Measurements from ENCODE around the gene CLDN9.

Gene CLDN9

DNA sequence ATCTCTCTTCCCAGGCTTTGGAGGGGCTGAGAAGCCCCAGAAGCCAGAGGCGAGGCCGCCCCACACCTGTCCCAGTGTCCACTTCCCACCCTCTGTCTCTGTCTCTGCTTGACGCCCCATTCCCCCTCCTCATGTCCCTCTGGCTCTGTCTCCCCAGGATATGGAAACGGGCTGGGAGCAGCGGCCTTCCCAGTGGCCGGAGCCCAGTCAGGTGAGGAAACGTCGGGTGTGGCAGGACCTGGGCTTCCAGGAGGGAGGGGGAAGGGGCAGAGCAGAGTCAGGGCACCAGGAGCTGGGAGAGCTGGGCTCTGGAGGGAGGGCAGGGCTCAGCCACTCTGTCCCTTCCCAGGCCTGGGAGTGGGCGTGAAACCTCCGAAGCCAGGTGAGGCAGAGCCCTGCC is 21.8 kb upstream of the CLDN9 start:
- Histone ChIP-seq H3K27ac (no peak overlapping the region), H3K36me3 (no peaks in the 10 kb centered on the region), H3K4me1 (ENCODE audit: control insufficient read depth in 1 of 2, insufficient read depth in 1 of 2, low read depth in 1 of 2, low read length in 1 of 2) (no peaks in the 10 kb centered on the region), H3K9me3 (no peaks in the 10 kb centered on the region), H3K4me3 (ENCODE audit: low read depth in 1 of 2, low read length in 1 of 2) (no peak overlapping the region), H3K27me3 (peaks cover 13% of the 10 kb centered on the region)
- TF ChIP-seq, protein P1, sequence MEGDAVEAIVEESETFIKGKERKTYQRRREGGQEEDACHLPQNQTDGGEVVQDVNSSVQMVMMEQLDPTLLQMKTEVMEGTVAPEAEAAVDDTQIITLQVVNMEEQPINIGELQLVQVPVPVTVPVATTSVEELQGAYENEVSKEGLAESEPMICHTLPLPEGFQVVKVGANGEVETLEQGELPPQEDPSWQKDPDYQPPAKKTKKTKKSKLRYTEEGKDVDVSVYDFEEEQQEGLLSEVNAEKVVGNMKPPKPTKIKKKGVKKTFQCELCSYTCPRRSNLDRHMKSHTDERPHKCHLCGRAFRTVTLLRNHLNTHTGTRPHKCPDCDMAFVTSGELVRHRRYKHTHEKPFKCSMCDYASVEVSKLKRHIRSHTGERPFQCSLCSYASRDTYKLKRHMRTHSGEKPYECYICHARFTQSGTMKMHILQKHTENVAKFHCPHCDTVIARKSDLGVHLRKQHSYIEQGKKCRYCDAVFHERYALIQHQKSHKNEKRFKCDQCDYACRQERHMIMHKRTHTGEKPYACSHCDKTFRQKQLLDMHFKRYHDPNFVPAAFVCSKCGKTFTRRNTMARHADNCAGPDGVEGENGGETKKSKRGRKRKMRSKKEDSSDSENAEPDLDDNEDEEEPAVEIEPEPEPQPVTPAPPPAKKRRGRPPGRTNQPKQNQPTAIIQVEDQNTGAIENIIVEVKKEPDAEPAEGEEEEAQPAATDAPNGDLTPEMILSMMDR (IDR thresholded peaks at IDR 0.05) = no peak

DNA sequence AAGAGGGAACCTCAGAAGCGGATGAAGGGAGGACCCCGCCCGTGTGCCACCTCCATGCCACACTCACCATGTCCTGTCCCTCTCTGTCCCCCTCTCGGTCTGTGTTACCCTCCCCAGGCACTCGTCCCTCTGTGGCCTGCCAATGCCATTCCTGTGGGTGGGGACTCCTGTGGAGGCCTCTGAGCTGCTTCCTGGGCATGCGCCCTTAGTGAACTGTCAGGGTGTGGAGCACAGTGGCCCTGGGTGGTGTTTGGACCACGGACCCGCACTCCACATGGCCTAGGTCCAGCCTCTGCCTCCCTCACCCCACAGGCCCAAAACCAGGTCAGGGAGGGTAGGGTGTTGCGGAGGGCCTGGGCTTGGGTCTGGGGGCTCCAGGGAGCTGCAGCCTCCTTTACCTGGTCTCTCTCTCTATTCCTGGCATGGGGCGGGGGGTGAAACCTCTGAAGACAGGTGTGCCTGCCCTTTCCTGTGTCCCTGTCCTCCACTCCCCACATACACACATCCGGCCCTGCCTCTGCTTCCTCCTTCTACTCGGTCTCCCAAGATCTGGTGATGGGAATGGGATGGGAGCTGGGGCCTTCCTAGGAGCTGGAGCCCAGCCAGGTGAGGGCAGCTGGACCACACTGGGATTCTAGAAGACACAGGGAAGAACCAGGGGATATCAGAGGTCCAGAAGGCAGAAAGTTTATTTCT is 21.0 kb upstream of the CLDN9 start:
- no peaks in the 10 kb centered on the region for H3K9me3 ChIP-seq
- no peaks in the 10 kb centered on the region for H3K4me1 ChIP-seq (ENCODE audit: control insufficient read depth in 1 of 2, insufficient read depth in 1 of 2, low read depth in 1 of 2, low read length in 1 of 2)
- H3K27ac ChIP-seq = no peak overlapping the region
- TF ChIP-seq, protein P1 (IDR thresholded peaks at IDR 0.05) = no peak
- no peaks in the 10 kb centered on the region for H3K36me3 ChIP-seq
- H3K4me3 ChIP-seq (ENCODE audit: low read depth in 1 of 2, low read length in 1 of 2) = no peak overlapping the region
- peaks cover 13% of the 10 kb centered on the region for H3K27me3 ChIP-seq

DNA sequence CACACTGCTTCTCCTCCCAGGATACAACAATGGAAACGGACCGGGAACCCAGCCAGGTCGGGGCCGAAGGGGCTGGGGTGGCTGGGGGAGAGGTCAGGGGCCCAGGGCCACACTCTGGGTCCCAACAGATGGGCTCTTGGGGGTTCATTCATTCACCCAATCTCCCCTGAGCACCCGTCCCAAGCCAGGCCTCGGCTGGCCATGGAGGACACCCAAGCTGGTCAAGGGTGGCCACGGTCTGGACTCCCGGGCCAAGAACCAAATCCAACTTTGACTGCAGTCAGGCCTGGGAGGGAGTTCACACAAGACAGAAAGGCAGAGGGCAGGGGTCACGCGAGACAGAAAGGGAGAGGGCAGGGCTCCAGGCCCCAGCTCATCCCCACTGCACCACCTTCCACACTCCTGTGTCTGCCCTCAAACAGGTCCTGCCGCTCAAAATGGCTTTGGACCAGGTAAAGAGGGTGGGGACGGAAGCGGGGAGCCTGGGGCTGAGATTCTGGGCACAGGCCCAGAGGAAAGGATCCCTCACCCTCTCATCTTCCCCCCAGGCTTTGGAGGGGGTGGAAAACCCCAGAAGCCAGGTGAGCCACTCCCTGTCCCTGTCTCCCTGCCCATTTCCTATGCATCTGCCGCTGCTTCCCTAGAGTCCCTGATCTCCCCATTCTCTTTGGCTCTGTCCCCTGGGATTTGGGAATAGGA is 20.2 kb upstream of the CLDN9 start:
- Histone ChIP-seq H3K27me3 (peaks cover 13% of the 10 kb centered on the region), H3K27ac (no peak overlapping the region), H3K36me3 (no peaks in the 10 kb centered on the region), H3K9me3 (no peaks in the 10 kb centered on the region), H3K4me3 (ENCODE audit: low read depth in 1 of 2, low read length in 1 of 2) (no peak overlapping the region), H3K4me1 (ENCODE audit: control insufficient read depth in 1 of 2, insufficient read depth in 1 of 2, low read depth in 1 of 2, low read length in 1 of 2) (no peaks in the 10 kb centered on the region)
- TF ChIP-seq, protein P1 (IDR thresholded peaks at IDR 0.05) = no peak

DNA sequence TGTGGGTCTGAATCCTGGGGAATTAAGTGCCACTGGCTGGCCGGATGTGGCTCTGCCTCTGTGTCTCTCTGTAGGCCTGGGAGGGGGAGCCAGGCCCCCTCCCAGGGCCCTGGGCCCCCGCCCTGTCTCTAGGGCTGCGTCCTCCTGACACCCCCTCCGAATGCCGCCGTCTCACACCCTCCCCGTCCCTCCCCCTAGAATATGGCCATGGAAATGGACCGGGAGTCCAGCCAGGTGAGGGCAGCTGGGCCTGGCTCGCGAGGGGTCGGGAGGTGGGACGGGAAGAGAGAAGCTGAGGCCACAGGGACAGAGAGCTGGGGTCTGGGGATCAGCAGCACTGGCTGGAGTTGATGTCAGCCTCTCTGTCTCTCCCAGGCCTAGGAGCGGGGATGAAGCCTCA is 16.4 kb upstream of the CLDN9 start:
- Histone ChIP-seq H3K4me1 (ENCODE audit: control insufficient read depth in 1 of 2, insufficient read depth in 1 of 2, low read depth in 1 of 2, low read length in 1 of 2) (no peaks in the 10 kb centered on the region), H3K27ac (no peak overlapping the region), H3K27me3 (no peaks in the 10 kb centered on the region), H3K4me3 (ENCODE audit: low read depth in 1 of 2, low read length in 1 of 2) (no peak overlapping the region), H3K9me3 (no peaks in the 10 kb centered on the region), H3K36me3 (peaks cover 19% of the 10 kb centered on the region)
- TF ChIP-seq, protein P1 (IDR thresholded peaks at IDR 0.05) = no peak

DNA sequence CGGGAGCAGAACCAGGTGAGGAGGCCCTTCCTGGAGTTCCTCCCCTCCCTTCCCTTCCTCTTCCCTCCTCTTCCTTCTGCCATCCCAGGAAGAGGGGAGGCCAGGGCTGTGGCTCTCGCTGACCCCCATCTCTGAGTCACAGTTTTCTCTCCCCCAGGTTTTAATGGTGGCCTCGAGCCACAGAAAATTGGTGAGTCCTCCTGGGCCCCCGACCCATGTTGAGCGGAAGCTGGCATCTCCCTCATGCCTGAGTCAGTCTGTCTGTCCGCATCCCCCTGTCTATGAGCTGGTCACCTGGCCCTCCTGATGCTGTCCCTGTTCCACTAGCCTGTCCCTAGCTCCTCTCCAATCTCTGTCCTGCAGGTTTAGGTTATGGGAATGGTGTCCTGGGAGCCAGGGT is 12.8 kb upstream of the CLDN9 start:
- peaks cover 5 to 8% of the 10 kb centered on the region in 2 experiments for H3K4me1 ChIP-seq (ENCODE audit: control insufficient read depth in 1 of 2, insufficient read depth in 1 of 2, low read depth in 1 of 2, low read length in 1 of 2)
- no peak overlapping the region for H3K4me3 ChIP-seq (ENCODE audit: low read depth in 1 of 2, low read length in 1 of 2)
- no peaks in the 10 kb centered on the region for H3K27me3 ChIP-seq
- no peak overlapping the region for H3K27ac ChIP-seq
- H3K9me3 ChIP-seq = no peaks in the 10 kb centered on the region
- H3K36me3 ChIP-seq = peaks cover 31% of the 10 kb centered on the region
- TF ChIP-seq, protein P1 (IDR thresholded peaks at IDR 0.05) = no peak

Data from neutrophil (primary cell).